ENCODE data around the gene MYL10. TPM values are rescaled to one million over a fixed set of nuclear protein-coding genes. Genes with fewer than 3 reads are reported as not detected.

MYL10 gene
- total RNA-seq, 1 donor from 2014 or later, result not detected

DNA sequence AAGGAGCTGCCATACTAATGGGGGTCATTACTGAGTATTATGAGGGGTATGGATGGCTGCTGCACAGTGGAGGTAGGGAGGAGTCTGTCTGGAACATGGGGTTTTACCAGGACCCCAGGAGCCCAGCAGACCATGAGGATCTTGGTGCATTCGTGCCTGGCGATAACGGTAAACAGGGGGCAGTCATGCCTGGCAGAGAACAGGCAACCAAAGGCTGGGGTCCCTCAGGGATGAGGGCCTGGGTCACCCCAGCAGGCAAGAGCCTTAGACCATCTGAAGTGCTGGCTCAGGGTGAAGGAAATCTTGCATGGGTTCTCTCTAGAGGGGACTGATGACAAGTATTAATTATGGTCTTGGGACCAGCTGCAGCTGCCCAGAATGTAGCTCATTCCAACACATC, 46.1 kb downstream of the MYL10 start:
- ATAC-seq, result no peak
- Histone ChIP-seq H3K4me1 (no peaks in the 10 kb centered on the region), H3K27me3 (peaks cover 7% of the 10 kb centered on the region), H3K27ac (no peak overlapping the region), H3K9me3 (no peaks in the 10 kb centered on the region), H3K4me3 (no peak overlapping the region), H3K36me3 (no peaks in the 10 kb centered on the region)
- intact Hi-C loops (cut with DNase I), result no loop called here
- TF ChIP-seq, protein P1, sequence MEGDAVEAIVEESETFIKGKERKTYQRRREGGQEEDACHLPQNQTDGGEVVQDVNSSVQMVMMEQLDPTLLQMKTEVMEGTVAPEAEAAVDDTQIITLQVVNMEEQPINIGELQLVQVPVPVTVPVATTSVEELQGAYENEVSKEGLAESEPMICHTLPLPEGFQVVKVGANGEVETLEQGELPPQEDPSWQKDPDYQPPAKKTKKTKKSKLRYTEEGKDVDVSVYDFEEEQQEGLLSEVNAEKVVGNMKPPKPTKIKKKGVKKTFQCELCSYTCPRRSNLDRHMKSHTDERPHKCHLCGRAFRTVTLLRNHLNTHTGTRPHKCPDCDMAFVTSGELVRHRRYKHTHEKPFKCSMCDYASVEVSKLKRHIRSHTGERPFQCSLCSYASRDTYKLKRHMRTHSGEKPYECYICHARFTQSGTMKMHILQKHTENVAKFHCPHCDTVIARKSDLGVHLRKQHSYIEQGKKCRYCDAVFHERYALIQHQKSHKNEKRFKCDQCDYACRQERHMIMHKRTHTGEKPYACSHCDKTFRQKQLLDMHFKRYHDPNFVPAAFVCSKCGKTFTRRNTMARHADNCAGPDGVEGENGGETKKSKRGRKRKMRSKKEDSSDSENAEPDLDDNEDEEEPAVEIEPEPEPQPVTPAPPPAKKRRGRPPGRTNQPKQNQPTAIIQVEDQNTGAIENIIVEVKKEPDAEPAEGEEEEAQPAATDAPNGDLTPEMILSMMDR (IDR thresholded peaks at IDR 0.05), result no peak
- DNase-seq, result no peak

DNA sequence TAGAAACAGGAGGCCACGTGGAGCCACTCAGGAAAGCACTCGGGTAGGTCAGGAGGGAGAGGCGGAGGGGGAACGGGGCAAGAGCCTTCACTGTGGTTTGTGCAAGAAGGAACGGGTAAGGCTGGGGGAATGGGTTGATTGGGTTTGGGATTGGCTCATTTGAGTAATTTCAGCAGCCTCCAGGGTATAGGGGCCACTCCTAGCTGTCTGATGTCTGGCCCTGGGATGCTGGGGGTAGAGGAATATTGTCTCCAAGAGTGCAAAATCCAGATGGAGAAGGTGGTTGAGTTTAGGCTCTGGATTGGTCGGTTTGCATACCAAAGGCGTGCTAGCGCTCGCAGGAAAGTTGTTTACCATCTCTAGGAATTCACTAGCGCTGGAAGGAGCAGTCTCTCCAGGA, 47.2 kb downstream of the MYL10 start:
- TF ChIP-seq, protein P1 (IDR thresholded peaks at IDR 0.05), result no peak
- H3K4me1 ChIP-seq, result no peaks in the 10 kb centered on the region
- DNase-seq (no peak), ATAC-seq (no peak)
- H3K27me3 ChIP-seq, result peaks cover 7% of the 10 kb centered on the region
- H3K36me3 ChIP-seq, result no peaks in the 10 kb centered on the region
- H3K9me3 ChIP-seq, result no peaks in the 10 kb centered on the region
- no peak overlapping the region for H3K4me3 ChIP-seq
- intact Hi-C loops (cut with DNase I), result no loop called here
- no peak overlapping the region for H3K27ac ChIP-seq

DNA sequence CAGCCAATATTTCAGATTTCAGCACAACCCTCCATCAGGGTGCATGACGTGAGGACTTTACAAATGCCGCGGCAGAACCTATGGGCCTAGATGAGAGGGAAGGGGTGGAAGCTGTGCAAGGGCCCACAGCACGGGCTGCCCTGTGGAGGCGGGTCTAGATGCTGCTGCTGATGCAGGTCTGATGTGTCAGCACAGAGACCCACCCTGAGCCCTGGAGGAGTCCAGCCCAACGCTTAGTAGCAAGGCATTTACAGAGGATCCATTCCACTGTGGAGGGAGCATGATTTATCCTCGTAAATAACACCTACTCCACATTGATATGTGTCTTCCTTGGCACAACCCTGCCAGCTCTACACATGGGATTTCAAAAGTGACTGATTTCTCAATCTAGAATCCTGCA, 48.5 kb downstream of the MYL10 start:
- H3K27me3 ChIP-seq, result peaks cover 7% of the 10 kb centered on the region
- H3K27ac ChIP-seq, result no peak overlapping the region
- H3K4me3 ChIP-seq, result no peak overlapping the region
- no peaks in the 10 kb centered on the region for H3K4me1 ChIP-seq
- intact Hi-C loops (cut with DNase I), result no loop called here
- H3K36me3 ChIP-seq, result no peaks in the 10 kb centered on the region
- ATAC-seq, result no peak
- DNase-seq, result no peak
- no peaks in the 10 kb centered on the region for H3K9me3 ChIP-seq
- TF ChIP-seq, protein P1 (IDR thresholded peaks at IDR 0.05), result no peak

DNA sequence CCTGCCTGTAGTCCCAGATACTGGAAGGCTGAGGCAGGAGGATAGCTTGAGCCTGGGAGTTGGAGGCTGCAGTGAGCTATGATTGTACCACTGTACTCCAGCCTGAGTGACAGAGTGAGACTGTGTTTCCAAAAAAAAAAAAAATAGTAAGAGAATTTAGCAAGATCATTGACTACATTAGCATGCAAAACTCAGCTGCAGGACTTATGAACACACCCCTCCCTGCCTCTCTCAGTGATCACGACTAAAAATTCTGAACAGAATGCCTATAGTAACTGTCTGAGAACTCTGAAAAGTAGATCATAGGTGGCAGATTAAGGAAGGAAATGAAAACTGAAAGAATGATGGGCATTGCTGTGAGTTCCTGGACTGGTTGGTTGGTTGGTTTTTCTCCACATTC, 50.5 kb downstream of the MYL10 start:
- DNase-seq (no peak), ATAC-seq (no peak)
- intact Hi-C loops (cut with DNase I), result no loop called here
- peaks cover 7% of the 10 kb centered on the region for H3K27me3 ChIP-seq
- H3K4me3 ChIP-seq, result no peak overlapping the region
- no peak overlapping the region for H3K27ac ChIP-seq
- no peaks in the 10 kb centered on the region for H3K4me1 ChIP-seq
- TF ChIP-seq, protein P1 (IDR thresholded peaks at IDR 0.05), result no peak
- H3K9me3 ChIP-seq, result no peaks in the 10 kb centered on the region
- H3K36me3 ChIP-seq, result no peaks in the 10 kb centered on the region

DNA sequence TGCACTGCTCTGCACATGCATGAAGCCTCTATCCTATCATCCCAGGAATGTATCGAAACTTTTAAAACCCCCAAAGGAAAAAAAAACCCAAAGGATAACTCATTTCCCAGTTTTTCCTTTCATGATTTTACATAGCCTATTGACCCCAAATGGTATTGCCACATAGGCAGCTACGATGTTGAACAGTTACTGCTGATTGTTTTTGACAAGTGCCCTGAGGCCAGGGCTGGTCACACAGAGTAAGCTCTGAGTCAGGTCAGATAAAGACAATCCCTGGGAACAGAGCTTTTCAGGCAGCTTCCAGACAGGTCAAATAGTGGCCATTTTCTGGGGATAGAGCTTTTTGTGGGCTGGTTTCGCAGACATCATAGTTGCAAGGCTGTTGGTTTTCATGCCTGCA, 52.1 kb downstream of the MYL10 start:
- H3K27me3 ChIP-seq, result peaks cover 5% of the 10 kb centered on the region
- no peak overlapping the region for H3K4me3 ChIP-seq
- intact Hi-C loops (cut with DNase I), result no loop called here
- DNase-seq, result no peak
- no peak overlapping the region for H3K27ac ChIP-seq
- no peaks in the 10 kb centered on the region for H3K9me3 ChIP-seq
- ATAC-seq, result no peak
- TF ChIP-seq, protein P1 (IDR thresholded peaks at IDR 0.05), result no peak
- H3K36me3 ChIP-seq, result no peaks in the 10 kb centered on the region
- H3K4me1 ChIP-seq, result no peaks in the 10 kb centered on the region

DNA sequence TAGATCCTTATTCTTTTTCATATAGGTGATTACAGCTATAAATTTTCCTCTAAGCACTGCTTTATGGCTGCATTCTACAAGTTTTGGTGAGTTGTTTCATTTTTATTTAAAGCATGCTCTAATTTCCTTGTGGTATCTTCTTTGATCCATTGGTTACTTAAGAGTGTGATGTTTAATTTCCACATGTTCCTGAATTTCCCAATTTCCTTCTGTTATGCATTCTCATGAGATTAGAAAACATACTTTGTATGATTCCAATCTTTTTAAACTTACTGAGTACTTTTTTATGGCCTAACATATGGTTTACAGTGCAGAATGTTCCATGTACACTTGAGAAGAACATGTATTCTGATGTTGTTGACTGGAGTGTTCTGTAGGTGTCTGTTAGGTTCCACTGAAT, 53.4 kb downstream of the MYL10 start:
- ATAC-seq (no peak), DNase-seq (no peak)
- H3K4me3 ChIP-seq, result no peak overlapping the region
- H3K27ac ChIP-seq, result no peak overlapping the region
- TF ChIP-seq, protein P1 (IDR thresholded peaks at IDR 0.05), result no peak
- H3K27me3 ChIP-seq, result no peaks in the 10 kb centered on the region
- no peaks in the 10 kb centered on the region for H3K9me3 ChIP-seq
- no peaks in the 10 kb centered on the region for H3K36me3 ChIP-seq
- H3K4me1 ChIP-seq, result no peaks in the 10 kb centered on the region
- intact Hi-C loops (cut with DNase I), result no loop called here
